Erythroblast (primary cell): Measurements from ENCODE around the gene ARID1B.

ENCODE experiments used
- GATA1 ChIP-seq: IDR thresholded peaks from 2 replicates; pipeline ENCODE4 v1.6.1; 2011; ENCODE audit warnings: low read depth, mild to moderate bottlenecking, control low read depth, low read length, moderate library complexity
- POLR2A ChIP-seq: IDR thresholded peaks from 2 replicates; pipeline ENCODE4 v1.6.1; 2011; ENCODE audit warnings: mild to moderate bottlenecking, low read length

- TF ChIP-seq POLR2A, result no peak
- TF ChIP-seq GATA1, result no peak
Measured at GRCh38 chr6:157083343-157083742, 306.2 kb downstream of the ARID1B start.
